Small intestine (tissue), 7 donors: ENCODE results near the gene SEMG2. TPM values are rescaled to one million over a fixed set of nuclear protein-coding genes. Genes with fewer than 3 reads are reported as not detected.

Experiments used
- DNase-seq, 2 donors: peaks; one replicate each; pipeline versions ENCODE4 v3.0.0 to v3.0.0-alpha.2; 2013
- FAIRE-seq: peaks from 2 replicates; lab custom pipeline; 2012; peaks lifted over from hg19 to GRCh38; lab: Jason Lieb, UNC
- H3K27ac ChIP-seq, 3 donors: one replicate each; pipeline ENCODE4 v1.5.1; 2013; ENCODE audit warnings: low read length in 2 of 3, mild to moderate bottlenecking in 2 of 3, control low read depth in 1 of 3, inconsistent platforms in 1 of 3, low read depth in 1 of 3, moderate library complexity in 1 of 3
- H3K27me3 ChIP-seq, 3 donors: one replicate each; pipeline ENCODE4 v1.6.1; 2013; ENCODE audit warnings: low read length in 3 of 3, inconsistent platforms in 1 of 3; ENCODE audit not compliant: control insufficient read depth in 3 of 3, insufficient read depth in 3 of 3
- H3K36me3 ChIP-seq, 3 donors: one replicate each; pipeline ENCODE4 v1.6.1; 2013; ENCODE audit warnings: low read length in 3 of 3, inconsistent platforms in 1 of 3, low read depth in 1 of 3, mild to moderate bottlenecking in 1 of 3, moderate library complexity in 1 of 3; ENCODE audit not compliant: control insufficient read depth in 3 of 3, insufficient read depth in 2 of 3
- H3K4me1 ChIP-seq, 3 donors: one replicate each; pipeline ENCODE4 v1.6.1; 2013; ENCODE audit warnings: low read length in 2 of 3, inconsistent platforms in 1 of 3, low read depth in 1 of 3, mild to moderate bottlenecking in 1 of 3, moderate library complexity in 1 of 3; ENCODE audit not compliant: control insufficient read depth in 3 of 3, insufficient read depth in 2 of 3
- H3K4me3 ChIP-seq, 3 donors: one replicate each; pipeline ENCODE4 v1.5.1; 2013; ENCODE audit warnings: low read length in 3 of 3, control low read depth in 1 of 3, inconsistent platforms in 1 of 3, low read depth in 1 of 3, mild to moderate bottlenecking in 1 of 3, moderate library complexity in 1 of 3
- H3K9me3 ChIP-seq, 2 donors: one replicate each; pipeline ENCODE4 v1.6.1; 2013; ENCODE audit warnings: low read depth in 1 of 2, low read length in 1 of 2; ENCODE audit not compliant: control insufficient read depth in 2 of 2, insufficient read depth in 1 of 2
- WGBS, 3 donors: extraction: QIAGEN DNeasy Blood & Tissue Kit; methylation state at CpG; one replicate each; pipeline ENCODE4 v1.1.7; 2013; 5-methylcytosine and 5-hydroxymethylcytosine counted together
- polyA plus RNA-seq, 4 donors: library from polyadenylated mRNA; stranded (reverse) in 3 of 4; unstranded in 1 of 4; fragments of 200-250 nt in 3 of 4; fragments of 120-200 nt in 1 of 4; gene quantifications; one replicate each; pipeline versions ENCODE4 v1.2.1 to v1.2.3, GENCODE V29; 2013
- donor health status: healthy with polysubstance abuse.
- donor health status: control.
- donor health status: control.
- donor health status: Bipolar disorder and iron deficiency.
- donor health status: healthy.

SEMG2 gene
- polyA plus RNA-seq, 4 donors, result not detected

DNA sequence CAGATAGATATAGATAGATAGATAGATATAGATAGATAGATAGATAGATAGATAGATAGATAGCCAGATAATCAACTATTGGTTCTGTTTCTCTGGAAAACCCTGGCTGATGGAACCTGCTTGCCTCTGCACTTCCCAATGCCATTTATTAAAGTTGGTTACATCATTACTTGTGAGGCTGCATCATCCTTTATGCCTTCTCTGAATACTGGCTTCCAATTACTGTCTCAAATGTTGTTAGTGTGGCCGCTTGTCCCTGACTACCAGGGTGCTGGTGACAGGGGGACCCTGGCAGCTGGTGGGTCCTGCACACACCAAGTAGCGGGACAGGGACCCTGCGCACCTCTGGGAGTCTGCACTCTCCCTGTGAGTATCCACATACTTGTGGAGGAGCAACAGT, 37.1 kb downstream of the SEMG2 start:
- H3K4me1 ChIP-seq, result peaks cover 0 to 12% (median 0%) of the 10 kb centered on the region in 3 donors

DNA sequence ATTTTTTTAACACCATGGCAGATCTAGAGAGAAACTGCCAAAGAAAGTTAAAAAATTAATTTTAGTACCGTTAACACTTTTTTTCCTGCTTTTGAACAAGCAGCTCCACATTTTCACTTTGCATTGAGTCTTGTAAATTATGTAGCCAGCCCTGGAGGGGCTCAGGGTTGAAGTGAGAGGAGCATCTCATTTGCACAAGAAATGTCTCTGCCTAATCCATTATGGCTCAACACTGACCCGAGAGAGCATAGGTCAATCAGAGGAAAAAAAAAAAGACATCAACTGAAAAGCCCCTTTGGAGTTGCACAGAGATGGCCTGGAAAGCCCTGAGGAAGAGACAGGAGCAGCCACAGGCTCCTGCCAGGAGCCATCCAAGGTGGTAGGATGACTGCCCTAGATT, 37.5 kb downstream of the SEMG2 start:
- FAIRE-seq (no peak), DNase-seq (no peak)
- H3K36me3 ChIP-seq, result no peaks in the 10 kb centered on the region
- H3K4me1 ChIP-seq, result peaks cover 0 to 12% (median 0%) of the 10 kb centered on the region in 3 donors
- H3K9me3 ChIP-seq, result no peaks in the 10 kb centered on the region
- peaks cover 0 to 13% (median 2%) of the 10 kb centered on the region in 3 donors for H3K27me3 ChIP-seq
- no peak overlapping the region for H3K4me3 ChIP-seq
- no peak overlapping the region for H3K27ac ChIP-seq
- 39 to 58% (median 54%) methylated on average over 2 of the region's 2 CpGs for WGBS, 3 donors

More for the DNA sequence above, 37.1 kb downstream of the SEMG2 start:
- no peak for FAIRE-seq
- 85 to 97% (median 92%) methylated on average over 3 of the region's 3 CpGs for WGBS, 3 donors
- Histone ChIP-seq H3K27ac (no peak overlapping the region), H3K4me3 (no peak overlapping the region), H3K27me3 (peaks cover 0 to 13% (median 2%) of the 10 kb centered on the region in 3 donors), H3K36me3 (no peaks in the 10 kb centered on the region), H3K9me3 (no peaks in the 10 kb centered on the region)
- no peak for DNase-seq

DNA sequence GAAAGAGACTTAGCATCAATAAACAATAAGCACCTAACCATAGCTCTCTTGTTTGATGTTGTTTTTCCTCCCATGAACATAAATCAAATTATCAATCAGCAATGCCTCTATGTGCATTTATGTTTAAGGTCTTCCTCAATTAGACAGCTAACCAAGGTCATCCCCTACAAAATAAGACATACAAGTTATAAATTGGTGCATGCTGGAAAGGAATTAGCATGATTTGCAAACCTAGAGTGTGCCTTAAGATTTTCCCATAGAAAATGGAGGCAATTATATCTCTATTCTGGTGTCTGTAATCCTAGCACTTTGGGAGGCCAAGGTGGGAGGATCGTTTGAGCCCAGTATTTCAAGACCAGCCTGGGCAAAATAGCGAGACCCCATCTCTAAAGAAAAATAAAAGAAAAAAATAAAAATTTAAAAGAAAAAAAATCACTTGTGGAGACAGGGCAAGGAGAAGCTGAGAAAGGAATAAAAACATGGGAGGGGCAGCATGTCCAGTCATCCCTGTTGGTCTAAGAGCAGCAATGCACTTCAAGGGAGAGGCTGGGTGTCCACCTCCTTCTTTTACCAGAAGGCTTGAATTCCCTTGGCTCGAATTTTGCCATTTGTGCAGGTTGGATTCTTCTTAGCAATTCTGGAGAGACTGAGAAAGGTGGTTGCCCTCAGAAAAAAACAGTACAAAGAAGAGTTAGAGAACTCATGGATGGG, 42.5 kb downstream of the SEMG2 start:
- DNase-seq (no peak), FAIRE-seq (no peak)
- Histone ChIP-seq H3K9me3 (no peaks in the 10 kb centered on the region), H3K4me3 (no peak overlapping the region), H3K4me1 (no peaks in the 10 kb centered on the region), H3K27me3 (peaks cover 0 to 17% (median 9%) of the 10 kb centered on the region in 3 donors), H3K36me3 (no peaks in the 10 kb centered on the region), H3K27ac (no peak overlapping the region)
- 74 to 81% (median 78%) methylated on average over 3 of the region's 3 CpGs for WGBS, 3 donors

DNA sequence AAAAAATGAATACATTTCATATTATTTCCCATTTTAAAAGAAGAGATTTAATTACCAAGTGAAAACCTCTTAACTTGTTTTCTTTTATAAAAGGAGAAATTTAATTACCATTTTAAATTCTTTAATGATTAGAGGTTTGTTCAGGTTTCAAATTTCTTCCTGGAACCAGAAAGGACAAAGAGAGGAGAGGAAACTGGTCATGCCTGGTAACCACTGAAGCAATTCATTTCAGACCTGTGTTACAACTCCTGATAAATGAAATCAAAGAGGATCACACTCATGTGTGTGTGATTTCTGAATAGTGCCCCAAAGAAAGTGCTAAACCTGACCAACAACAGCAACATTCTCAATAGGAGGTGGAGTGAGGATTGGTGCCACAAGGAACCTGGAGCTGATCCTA, 45.8 kb downstream of the SEMG2 start:
- DNase-seq, result no peak

DNA sequence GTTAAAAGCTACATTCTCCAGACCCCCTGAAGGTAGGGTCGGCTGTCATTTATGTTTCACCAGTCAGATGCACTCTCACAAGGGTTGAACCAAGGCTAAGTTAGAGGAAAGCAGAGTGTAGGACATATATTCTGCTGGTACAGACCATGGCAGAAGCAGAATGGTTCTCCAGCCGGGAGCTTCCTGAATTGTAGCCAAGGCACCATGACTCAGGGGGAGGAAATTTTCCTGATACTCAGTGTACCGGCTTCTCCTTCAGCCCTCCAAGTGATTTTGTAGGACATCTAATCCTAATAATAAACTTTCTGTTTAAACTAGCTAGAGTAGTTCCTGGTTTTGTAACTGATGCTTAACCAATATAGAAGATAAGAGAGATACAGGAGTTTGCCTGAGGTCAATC, 47.4 kb downstream of the SEMG2 start:
- no peak for FAIRE-seq

More for the DNA sequence above, 45.8 kb downstream of the SEMG2 start:
- Histone ChIP-seq H3K4me1 (no peaks in the 10 kb centered on the region), H3K27ac (no peak overlapping the region), H3K9me3 (no peaks in the 10 kb centered on the region), H3K4me3 (no peak overlapping the region), H3K27me3 (peaks cover 0 to 12% (median 10%) of the 10 kb centered on the region in 3 donors), H3K36me3 (no peaks in the 10 kb centered on the region)
- no peak for FAIRE-seq

DNA sequence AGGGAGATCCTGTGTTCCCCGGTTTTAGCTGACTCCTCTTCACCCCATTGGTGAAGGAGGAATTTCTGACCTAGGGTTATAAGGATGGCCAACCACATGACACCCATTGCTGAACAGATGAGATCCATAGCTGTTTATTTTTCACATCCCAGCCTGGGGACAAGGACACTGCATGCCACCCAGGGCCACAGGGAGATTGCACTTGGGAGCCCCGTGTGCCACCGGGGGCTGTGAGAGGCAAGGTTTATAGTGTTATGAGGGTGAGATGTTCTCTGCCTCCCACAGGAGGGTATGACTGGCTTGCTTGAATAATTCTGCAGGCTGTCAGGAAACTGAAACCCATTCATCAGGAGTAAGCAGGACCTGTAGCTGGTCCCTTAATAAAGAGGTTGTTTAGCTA, 47.9 kb downstream of the SEMG2 start:
- FAIRE-seq, result no peak
- no peak for DNase-seq
- H3K4me3 ChIP-seq, result no peak overlapping the region
- H3K27ac ChIP-seq, result no peak overlapping the region
- WGBS, 3 donors, result 64 to 82% (median 79%) methylated on average over 3 of the region's 3 CpGs
- no peaks in the 10 kb centered on the region for H3K4me1 ChIP-seq
- no peaks in the 10 kb centered on the region for H3K9me3 ChIP-seq
- H3K27me3 ChIP-seq, result peaks cover 0 to 12% (median 5%) of the 10 kb centered on the region in 3 donors
- H3K36me3 ChIP-seq, result no peaks in the 10 kb centered on the region

More for the DNA sequence above, 47.4 kb downstream of the SEMG2 start:
- H3K27ac ChIP-seq, result no peak overlapping the region
- no peaks in the 10 kb centered on the region for H3K4me1 ChIP-seq
- 53 to 63% (median 58%) methylated on average over 3 of the region's 3 CpGs for WGBS, 3 donors
- H3K27me3 ChIP-seq, result peaks cover 0 to 12% (median 8%) of the 10 kb centered on the region in 3 donors
- H3K36me3 ChIP-seq, result no peaks in the 10 kb centered on the region
- H3K9me3 ChIP-seq, result no peaks in the 10 kb centered on the region
- H3K4me3 ChIP-seq, result no peak overlapping the region
- no peak for DNase-seq

DNA sequence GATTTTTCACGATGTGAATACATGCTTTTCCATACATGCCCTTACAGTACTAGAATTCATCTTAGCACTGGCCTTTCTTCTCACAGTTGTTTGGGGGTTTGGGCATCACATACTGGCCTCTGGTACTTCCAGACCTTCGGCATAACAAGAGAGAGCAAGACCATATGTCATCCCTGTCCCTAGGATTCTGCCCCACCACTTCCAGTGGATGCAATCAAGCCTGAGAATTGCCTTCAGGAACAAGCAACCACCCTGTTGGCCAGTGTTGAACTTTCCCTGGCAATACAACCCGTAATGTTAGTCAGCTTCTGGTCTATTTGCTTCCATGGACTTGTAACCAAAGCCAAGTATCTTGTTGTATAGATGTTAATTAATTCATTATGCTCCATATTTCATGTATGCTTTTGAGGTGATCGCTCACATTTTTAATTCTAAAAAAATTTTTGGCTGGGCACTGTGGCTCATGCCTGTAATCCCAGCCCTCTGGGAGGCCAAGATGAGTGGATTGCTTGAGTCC, 48.6 kb downstream of the SEMG2 start:
- Histone ChIP-seq H3K4me1 (no peaks in the 10 kb centered on the region), H3K36me3 (no peaks in the 10 kb centered on the region), H3K9me3 (no peaks in the 10 kb centered on the region), H3K27ac (no peak overlapping the region), H3K27me3 (peaks cover 0 to 12% (median 4%) of the 10 kb centered on the region in 3 donors), H3K4me3 (no peak overlapping the region)
- FAIRE-seq (no peak), DNase-seq (no peak)
- WGBS, 3 donors, result 77 to 79% (median 78%) methylated on average over 4 of the region's 4 CpGs
